Endothelial cell of umbilical vein (primary cell): ENCODE measurements around the gene CDK15. TPM values are rescaled to one million over a fixed set of nuclear protein-coding genes. Genes with fewer than 3 reads are reported as not detected.

ENCODE experiments used
- BruUV-seq: library from RNA; stranded (reverse); fragments of 400-500 nt; replicated peaks from 2 replicates; lab custom pipeline; 2021; lab: Mats Ljungman, UMichigan
- CTCF ChIA-PET: fragments of 300-600, 350-600 bp; sonication (Branson Sonifier 250); formaldehyde crosslinking; loops from one replicate; lab custom pipeline; 2021; ENCODE audit warnings: antibody characterized with exemption, inconsistent platforms; lab: Charles Lee
- POLR2A ChIA-PET: fragments of 300-600, 350-600 bp; sonication (Branson Sonifier 250); formaldehyde crosslinking; loops from one replicate; lab custom pipeline; 2021; ENCODE audit warnings: antibody characterized with exemption, inconsistent platforms; lab: Charles Lee
- DNase-seq: peaks from one replicate; pipeline ENCODE4 v3.0.0-alpha.2; 2011; ENCODE audit warnings: low read depth, low spot score
- FAIRE-seq: peaks from 2 replicates; lab custom pipeline; 2011; peaks lifted over from hg19 to GRCh38; lab: Jason Lieb, UNC
- H2AFZ ChIP-seq: 2 replicates; pipeline ENCODE4 v1.6.0; 2012; ENCODE audit warnings: low read depth, low read length, control low read depth, inconsistent platforms
- H3K27ac ChIP-seq: 2 replicates; pipeline ENCODE4 v1.5.1; 2011; ENCODE audit warnings: low read depth, mild to moderate bottlenecking, control low read depth, low read length, moderate library complexity; ENCODE audit not compliant: insufficient read depth
- H3K27me3 ChIP-seq, 2 experiments: 2 replicates each; pipeline versions ENCODE4 v1.6.0 to v1.6.1; 2011; ENCODE audit warnings: low read length in 2 of 2, mixed read lengths in 1 of 2; ENCODE audit not compliant: control insufficient read depth in 2 of 2, insufficient read depth in 2 of 2
- H3K36me3 ChIP-seq, 2 experiments: 2 replicates in 1 of 2; 3 replicates in 1 of 2; pipeline ENCODE4 v1.5.1; 2011; ENCODE audit warnings: low read length in 2 of 2, mild to moderate bottlenecking in 1 of 2, moderate library complexity in 1 of 2; ENCODE audit not compliant: control insufficient read depth in 2 of 2, insufficient read depth in 2 of 2; ENCODE audit errors: extremely low read depth in 1 of 2
- H3K4me1 ChIP-seq: 3 replicates; pipeline ENCODE4 v1.5.1; 2011; ENCODE audit warnings: mild to moderate bottlenecking, low read length; ENCODE audit not compliant: control insufficient read depth, insufficient read depth; ENCODE audit errors: extremely low read depth
- H3K4me2 ChIP-seq: 2 replicates; pipeline ENCODE4 v1.6.1; 2011; ENCODE audit warnings: low read length, control low read depth, mixed read lengths; ENCODE audit not compliant: insufficient read depth
- H3K4me3 ChIP-seq, 3 experiments: fragments of 200-600 bp in 1 of 3; sonication (generic), shearing (Covaris generic) in 1 of 3; replicated peaks in 1 of 3; 2 replicates each; pipeline ENCODE4 v1.5.1; 2011 to 2016; ENCODE audit warnings: control low read depth in 3 of 3, low read length in 3 of 3, mild to moderate bottlenecking in 2 of 3, inconsistent platforms in 1 of 3, low read depth in 1 of 3, moderate library complexity in 1 of 3; ENCODE audit not compliant: insufficient read depth in 1 of 3
- H3K79me2 ChIP-seq: 2 replicates; pipeline ENCODE4 v1.6.0; 2012; ENCODE audit warnings: low read length, inconsistent platforms; ENCODE audit not compliant: control insufficient read depth, insufficient read depth
- H3K9ac ChIP-seq: replicated peaks from 2 replicates; pipeline ENCODE3; 2011; ENCODE audit warnings: low read length, control low read depth; ENCODE audit not compliant: insufficient read depth; ENCODE audit errors: extremely low read depth
- H3K9me1 ChIP-seq: replicated peaks from 3 replicates; pipeline ENCODE4 v1.6.0; 2011; ENCODE audit warnings: mild to moderate bottlenecking, low read length; ENCODE audit not compliant: control insufficient read depth, insufficient read depth; ENCODE audit errors: extremely low read depth
- H3K9me3 ChIP-seq: replicated peaks from 2 replicates; pipeline ENCODE4 v1.5.1; 2012; ENCODE audit warnings: low read length, inconsistent platforms; ENCODE audit not compliant: control insufficient read depth, insufficient read depth
- H4K20me1 ChIP-seq: replicated peaks from 2 replicates; pipeline ENCODE3; 2011; ENCODE audit warnings: mild to moderate bottlenecking, low read length; ENCODE audit not compliant: control insufficient read depth, insufficient read depth; ENCODE audit errors: extremely low read depth
- EZH2 ChIP-seq: IDR thresholded peaks from 2 replicates; pipeline ENCODE4 v1.6.1; 2012; ENCODE audit warnings: borderline replicate concordance, low read depth, mild to moderate bottlenecking, moderate library complexity, low read length, inconsistent platforms; ENCODE audit not compliant: severe bottlenecking
- FOS ChIP-seq: IDR thresholded peaks from 2 replicates; pipeline ENCODE4 v1.6.1; 2011; ENCODE audit warnings: mild to moderate bottlenecking, low read length, moderate library complexity, borderline replicate concordance; ENCODE audit not compliant: insufficient read depth
- GATA2 ChIP-seq: IDR thresholded peaks from 2 replicates; pipeline ENCODE4 v1.7.0; 2011; ENCODE audit warnings: low read depth, mild to moderate bottlenecking, moderate library complexity, mixed read lengths, low read length; ENCODE audit not compliant: insufficient read length, insufficient read depth
- JUN ChIP-seq: IDR thresholded peaks from 2 replicates; pipeline ENCODE4 v1.6.1; 2011; ENCODE audit warnings: borderline replicate concordance, low read depth; ENCODE audit not compliant: insufficient read length, insufficient read depth
- MAX ChIP-seq: IDR thresholded peaks from 2 replicates; pipeline ENCODE4 v1.6.1; 2011; ENCODE audit not compliant: insufficient read depth, insufficient read length
- MYC ChIP-seq: IDR thresholded peaks from one replicate; pipeline ENCODE4 v1.6.1; 2011; ENCODE audit warnings: mild to moderate bottlenecking, low read depth, low read length
- POLR2A ChIP-seq: IDR thresholded peaks from 2 replicates; pipeline ENCODE4 v1.6.1; 2012; ENCODE audit warnings: low read depth, mild to moderate bottlenecking, control low read depth, low read length
- POLR2AphosphoS5 ChIP-seq: IDR thresholded peaks from 2 replicates; pipeline ENCODE4 v1.6.1; 2012; ENCODE audit warnings: low read depth, mild to moderate bottlenecking, control low read depth, low read length, moderate library complexity; ENCODE audit not compliant: insufficient read depth
- dilution Hi-C: fragments of 300-500 bp; cut with MboI; formaldehyde crosslinking; loops from one replicate; pipeline ENCODE4 v1.15.0; 2019; ENCODE audit warnings: low sequenced_read_pairs; ENCODE audit not compliant: extremely low pct_ligation_motif_present
- intact Hi-C: fragments of 100-400 bp; cut with micrococcal nuclease; formaldehyde crosslinking; loops from one replicate; pipeline ENCODE4 v1.10.0; 2022
- polyA plus RNA-seq, 4 experiments: library from polyadenylated mRNA; depleted of rRNA in 3 of 4; stranded (reverse) in 3 of 4; unstranded in 1 of 4; fragments of >200 nt; gene quantifications; 2 replicates each; pipeline versions ENCODE4 v1.2.1 to v1.2.3, GENCODE V29; 2011 to 2012; ENCODE audit warnings: missing spikeins in 1 of 4
- total RNA-seq: library from RNA; stranded (reverse); gene quantifications from 2 replicates; pipeline ENCODE4 v1.2.3, GENCODE V29; 2021
- TF ChIP-seq, protein P1 (sequence below), 2 donors: IDR thresholded peaks; 1 replicate in 1 of 2; 2 replicates in 1 of 2; pipeline ENCODE4 v1.5.1; 2011; ENCODE audit warnings: low read length in 2 of 2, mild to moderate bottlenecking in 2 of 2, moderate library complexity in 2 of 2, control low read depth in 1 of 2, inconsistent platforms in 1 of 2, low read depth in 1 of 2; ENCODE audit not compliant: insufficient read depth in 1 of 2; ENCODE audit errors: extremely low read depth in 1 of 2

The CDK15 gene
- total and polyA plus RNA-seq, 2 donors (not counting 3 experiments of a cell fraction or from before 2014, with no cell fraction given): not detected

GRCh38 chr2:201769666-201770373 is 36.5 kb upstream of the CDK15 start:
- CTCF ChIA-PET: interaction anchor here (1.0 to 2.6 kb wide), 3 partner anchors 9 to 318 kb away, joined by 4 to 14 read pairs (median 5); partner anchors contain the start of genes ALS2, STRADB and TRAK2
- dilution Hi-C loops (no loop called here), intact Hi-C loops (no loop called here)
- POLR2A ChIA-PET: interaction anchor here (1.0 kb wide), 1 partner anchor 8 kb away, joined by 3 read pairs; no protein-coding TSS in a partner anchor
- Histone ChIP-seq H2AFZ (no peak overlapping the region), H3K79me2 (peaks cover 36% of the 10 kb centered on the region), H3K36me3 (peaks cover 2 to 6% of the 10 kb centered on the region in 2 experiments), H3K27me3 (no peaks in the 10 kb centered on the region), H3K9me3 (no peaks in the 10 kb centered on the region), H3K4me1 (peaks cover 8% of the 10 kb centered on the region), H3K9me1 (no peaks in the 10 kb centered on the region), H3K9ac (no peak overlapping the region), H4K20me1 (peaks cover 3% of the 10 kb centered on the region), H3K27ac (no peak overlapping the region), H3K4me3 (no peak overlapping the region), H3K4me2 (peak overlapping the region; percentile 19)
- FAIRE-seq: peak; percentile 21
- BruUV-seq: no TSS peak
- no peak for TF ChIP-seq POLR2AphosphoS5
- TF ChIP-seq EZH2: no peak
- no peak for TF ChIP-seq MAX
- TF ChIP-seq GATA2: no peak
- TF ChIP-seq, protein P1, sequence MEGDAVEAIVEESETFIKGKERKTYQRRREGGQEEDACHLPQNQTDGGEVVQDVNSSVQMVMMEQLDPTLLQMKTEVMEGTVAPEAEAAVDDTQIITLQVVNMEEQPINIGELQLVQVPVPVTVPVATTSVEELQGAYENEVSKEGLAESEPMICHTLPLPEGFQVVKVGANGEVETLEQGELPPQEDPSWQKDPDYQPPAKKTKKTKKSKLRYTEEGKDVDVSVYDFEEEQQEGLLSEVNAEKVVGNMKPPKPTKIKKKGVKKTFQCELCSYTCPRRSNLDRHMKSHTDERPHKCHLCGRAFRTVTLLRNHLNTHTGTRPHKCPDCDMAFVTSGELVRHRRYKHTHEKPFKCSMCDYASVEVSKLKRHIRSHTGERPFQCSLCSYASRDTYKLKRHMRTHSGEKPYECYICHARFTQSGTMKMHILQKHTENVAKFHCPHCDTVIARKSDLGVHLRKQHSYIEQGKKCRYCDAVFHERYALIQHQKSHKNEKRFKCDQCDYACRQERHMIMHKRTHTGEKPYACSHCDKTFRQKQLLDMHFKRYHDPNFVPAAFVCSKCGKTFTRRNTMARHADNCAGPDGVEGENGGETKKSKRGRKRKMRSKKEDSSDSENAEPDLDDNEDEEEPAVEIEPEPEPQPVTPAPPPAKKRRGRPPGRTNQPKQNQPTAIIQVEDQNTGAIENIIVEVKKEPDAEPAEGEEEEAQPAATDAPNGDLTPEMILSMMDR (IDR thresholded peaks at IDR 0.05; ENCODE audit: extremely low read depth in 1 of 2, insufficient read depth in 1 of 2, low read depth in 1 of 2, low read length in 2 of 2): no peak
- TF ChIP-seq MYC: no peak
- no peak for TF ChIP-seq FOS
- no peak for TF ChIP-seq JUN
- TF ChIP-seq POLR2A: no peak
- DNase-seq: peak; percentile 74
